SK-N-SH (cell line): ENCODE results near the gene POP4. TPM values are rescaled to one million over a fixed set of nuclear protein-coding genes. Genes with fewer than 3 reads are reported as not detected.

ENCODE experiments used
- CTCF ChIA-PET: fragments of 300-600, 350-600 bp; formaldehyde crosslinking; extraction: SDS; loops from one replicate; lab custom pipeline; 2021; lab: Yijun Ruan, JAX
- POLR2A ChIA-PET: fragments of 350-600 bp; sonication (Branson Sonifier 250); formaldehyde crosslinking; extraction: SDS; loops from one replicate; lab custom pipeline; 2020; ENCODE audit warnings: antibody characterized with exemption, inconsistent platforms; lab: Yijun Ruan, JAX
- DNase-seq: peaks from one replicate; pipeline ENCODE4 v3.0.0; 2012
- H2AFZ ChIP-seq: fragments of 200-600 bp; sonication (generic); 2 replicates; pipeline ENCODE4 v1.8.1; 2016; ENCODE audit warnings: antibody characterized with exemption, mild to moderate bottlenecking, low read depth
- H3F3A ChIP-seq: fragments of 200-600 bp; sonication (generic); replicated peaks from 2 replicates; pipeline ENCODE3; 2016; ENCODE audit warnings: antibody characterized with exemption, mild to moderate bottlenecking; ENCODE audit not compliant: insufficient read depth
- H3K27ac ChIP-seq, 2 experiments: fragments of 200-500 bp in 1 of 2; fragments of 200-600 bp in 1 of 2; sonication (Bioruptor generic) in 1 of 2; sonication (generic), shearing (Covaris generic) in 1 of 2; 2 replicates each; pipeline versions ENCODE4 v1.5.1 to v1.6.1; 2014 to 2016; ENCODE audit warnings: low read depth in 2 of 2, inconsistent platforms in 1 of 2, low read length in 1 of 2, mild to moderate bottlenecking in 1 of 2, mixed read lengths in 1 of 2
- H3K27me3 ChIP-seq: fragments of 200-600 bp; sonication (generic), shearing (Covaris generic); 2 replicates; pipeline ENCODE4 v1.6.1; 2016; ENCODE audit warnings: mixed run types; ENCODE audit not compliant: insufficient read depth
- H3K36me3 ChIP-seq, 2 experiments: fragments of 200-500 bp in 1 of 2; fragments of 200-600 bp in 1 of 2; sonication (Bioruptor generic) in 1 of 2; sonication (generic) in 1 of 2; replicated peaks in 1 of 2; 2 replicates each; pipeline versions ENCODE3 to v1.5.1; 2014 to 2016; ENCODE audit warnings: low read length in 1 of 2, mild to moderate bottlenecking in 1 of 2; ENCODE audit not compliant: insufficient read depth in 2 of 2, control insufficient read depth in 1 of 2
- H3K4me1 ChIP-seq, 2 experiments: fragments of 200-500 bp in 1 of 2; fragments of 200-600 bp in 1 of 2; sonication (Bioruptor generic) in 1 of 2; sonication (generic), shearing (Covaris generic) in 1 of 2; 2 replicates each; pipeline versions ENCODE4 v1.5.1 to v1.6.1; 2014 to 2016; ENCODE audit warnings: low read depth in 1 of 2, low read length in 1 of 2, mixed run types in 1 of 2; ENCODE audit not compliant: insufficient read depth in 2 of 2, control insufficient read depth in 1 of 2
- H3K4me2 ChIP-seq: fragments of 200-600 bp; sonication (generic), shearing (Covaris generic); 2 replicates; pipeline ENCODE4 v1.6.1; 2017; ENCODE audit warnings: mixed run types
- H3K4me3 ChIP-seq, 2 experiments: fragments of 200-500 bp in 1 of 2; fragments of 200-600 bp in 1 of 2; sonication (Bioruptor generic) in 1 of 2; sonication (generic), shearing (Covaris generic) in 1 of 2; 2 replicates each; pipeline versions ENCODE4 v1.5.1 to v1.8.1; 2014 to 2016; ENCODE audit warnings: low read depth in 2 of 2, inconsistent platforms in 1 of 2, low read length in 1 of 2, mild to moderate bottlenecking in 1 of 2, mixed read lengths in 1 of 2, moderate library complexity in 1 of 2
- H3K79me2 ChIP-seq: fragments of 200-600 bp; sonication (generic); 2 replicates; pipeline ENCODE4 v1.8.1; 2017; ENCODE audit warnings: mild to moderate bottlenecking; ENCODE audit not compliant: insufficient read depth
- H3K9ac ChIP-seq: fragments of 200-600 bp; sonication (generic); 2 replicates; pipeline ENCODE4 v1.6.1; 2017; ENCODE audit warnings: mixed run types
- H3K9me2 ChIP-seq: fragments of 200-600 bp; sonication (generic); 2 replicates; pipeline ENCODE4 v1.6.1; 2017; ENCODE audit warnings: mixed run types
- H3K9me3 ChIP-seq: fragments of 200-600 bp; sonication (generic); 2 replicates; pipeline ENCODE4 v1.6.1; 2017; ENCODE audit warnings: mixed run types, mild to moderate bottlenecking, moderate library complexity
- H4K20me1 ChIP-seq: fragments of 200-600 bp; sonication (generic); 2 replicates; pipeline ENCODE4 v1.6.1; 2017; ENCODE audit warnings: mild to moderate bottlenecking, mixed run types; ENCODE audit not compliant: insufficient read depth
- ELF1 ChIP-seq: IDR thresholded peaks from 2 replicates; pipeline ENCODE4 v1.4.0; 2012
- EZH2phosphoT487 ChIP-seq: fragments of 200-600 bp; sonication (generic); IDR thresholded peaks from 2 replicates; pipeline ENCODE4 v1.6.1; 2017; ENCODE audit warnings: low read depth, mixed run types, mild to moderate bottlenecking, antibody characterized with exemption, moderate library complexity, borderline replicate concordance
- FOXM1 ChIP-seq: IDR thresholded peaks from 2 replicates; pipeline ENCODE4 v1.4.0; 2012; ENCODE audit warnings: low read depth, mild to moderate bottlenecking
- GABPA ChIP-seq: IDR thresholded peaks from 2 replicates; pipeline ENCODE4 v1.4.0; 2012; ENCODE audit warnings: low read depth, mild to moderate bottlenecking
- JUND ChIP-seq: IDR thresholded peaks from 2 replicates; pipeline ENCODE4 v1.4.0; 2012
- MEF2A ChIP-seq: IDR thresholded peaks from 2 replicates; pipeline ENCODE4 v1.4.0; 2012; ENCODE audit warnings: low read depth, borderline replicate concordance
- MXI1 ChIP-seq: IDR thresholded peaks from 2 replicates; pipeline ENCODE4 v1.6.1; 2012; ENCODE audit warnings: mild to moderate bottlenecking, low read depth, low read length, improper control_type of control experiment
- NFIC ChIP-seq: IDR thresholded peaks from 2 replicates; pipeline ENCODE4 v1.4.0; 2012; ENCODE audit warnings: borderline replicate concordance
- NRF1 ChIP-seq: IDR thresholded peaks from 2 replicates; pipeline ENCODE4 v1.6.1; 2012; ENCODE audit warnings: low read depth, mild to moderate bottlenecking, low read length
- RAD21 ChIP-seq: IDR thresholded peaks from 2 replicates; pipeline ENCODE4 v1.6.1; 2012; ENCODE audit warnings: mild to moderate bottlenecking, low read length
- RCOR1 ChIP-seq: fragments of 150-350 bp; IDR thresholded peaks from 2 replicates; pipeline ENCODE4 v1.6.1; 2017; ENCODE audit warnings: antibody characterized with exemption, low read length
- RFX5 ChIP-seq: IDR thresholded peaks from 2 replicates; pipeline ENCODE4 v1.6.1; 2012; ENCODE audit warnings: mild to moderate bottlenecking, improper control_type of control experiment, low read length
- RXRA ChIP-seq: IDR thresholded peaks from 2 replicates; pipeline ENCODE4 v1.4.0; 2012; ENCODE audit warnings: low read depth, mild to moderate bottlenecking, borderline replicate concordance
- SIN3A ChIP-seq: IDR thresholded peaks from 2 replicates; pipeline ENCODE4 v1.6.1; 2012; ENCODE audit warnings: low read depth, mild to moderate bottlenecking, low read length, moderate library complexity, borderline replicate concordance
- SMC3 ChIP-seq: IDR thresholded peaks from 2 replicates; pipeline ENCODE4 v1.6.1; 2012; ENCODE audit warnings: low read depth, low read length, improper control_type of control experiment
- TAF1 ChIP-seq: IDR thresholded peaks from 2 replicates; pipeline ENCODE4 v1.6.1; 2012; ENCODE audit warnings: low read depth, mild to moderate bottlenecking, low read length, moderate library complexity, borderline replicate concordance
- TCF12 ChIP-seq: IDR thresholded peaks from 2 replicates; pipeline ENCODE4 v1.4.0; 2012
- YY1 ChIP-seq: IDR thresholded peaks from 2 replicates; pipeline ENCODE4 v1.4.0; 2012; ENCODE audit warnings: low read depth, mild to moderate bottlenecking
- WGBS: methylation state at CpG from one replicate; pipeline ENCODE4 v1.1.6; 2017; ENCODE audit warnings: low lambda C conversion rate; 5-methylcytosine and 5-hydroxymethylcytosine counted together
- polyA plus RNA-seq, 3 experiments: library from polyadenylated mRNA; depleted of rRNA; stranded (reverse); fragments of >200 nt; gene quantifications; 2 replicates each; pipeline ENCODE4 v1.2.3, GENCODE V29; 2012
- TF ChIP-seq, protein P1 (sequence below): fragments of 200-600 bp; sonication (generic); IDR thresholded peaks from 2 replicates; pipeline ENCODE4 v1.6.1; 2017; ENCODE audit warnings: antibody characterized with exemption, mild to moderate bottlenecking, moderate library complexity
- TF ChIP-seq, protein P2 (sequence below): IDR thresholded peaks from 2 replicates; pipeline ENCODE4; 2012
- TF ChIP-seq, protein P3 (sequence below): fragments of 150-350 bp; IDR thresholded peaks from 2 replicates; pipeline ENCODE4 v1.6.1; 2016; ENCODE audit warnings: mild to moderate bottlenecking, low read depth, low read length

Gene POP4
- polyA plus RNA-seq, 1 of the 3 experiments (the other 2 are of a cell fraction) = 75.4 TPM

DNA sequence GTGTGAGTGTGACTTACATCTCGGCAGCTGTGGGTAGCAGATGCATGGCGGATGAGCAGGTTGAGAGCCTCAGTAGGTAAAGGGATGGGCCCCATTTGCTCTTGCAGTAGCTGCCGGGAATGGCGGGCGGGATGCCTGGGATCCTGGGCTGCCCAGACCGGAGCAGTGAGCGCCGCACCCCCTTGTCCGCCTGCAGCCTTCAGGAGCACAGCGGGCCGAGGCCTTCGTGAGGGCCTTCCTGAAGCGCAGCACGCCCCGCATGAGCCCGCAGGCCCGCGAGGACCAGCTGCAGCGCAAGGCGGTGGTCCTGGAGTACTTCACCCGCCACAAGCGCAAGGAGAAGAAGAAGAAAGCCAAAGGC is 4.1 kb downstream of the POP4 start:
- no peak overlapping the region for H3K4me2 ChIP-seq
- DNase-seq = no peak

DNA sequence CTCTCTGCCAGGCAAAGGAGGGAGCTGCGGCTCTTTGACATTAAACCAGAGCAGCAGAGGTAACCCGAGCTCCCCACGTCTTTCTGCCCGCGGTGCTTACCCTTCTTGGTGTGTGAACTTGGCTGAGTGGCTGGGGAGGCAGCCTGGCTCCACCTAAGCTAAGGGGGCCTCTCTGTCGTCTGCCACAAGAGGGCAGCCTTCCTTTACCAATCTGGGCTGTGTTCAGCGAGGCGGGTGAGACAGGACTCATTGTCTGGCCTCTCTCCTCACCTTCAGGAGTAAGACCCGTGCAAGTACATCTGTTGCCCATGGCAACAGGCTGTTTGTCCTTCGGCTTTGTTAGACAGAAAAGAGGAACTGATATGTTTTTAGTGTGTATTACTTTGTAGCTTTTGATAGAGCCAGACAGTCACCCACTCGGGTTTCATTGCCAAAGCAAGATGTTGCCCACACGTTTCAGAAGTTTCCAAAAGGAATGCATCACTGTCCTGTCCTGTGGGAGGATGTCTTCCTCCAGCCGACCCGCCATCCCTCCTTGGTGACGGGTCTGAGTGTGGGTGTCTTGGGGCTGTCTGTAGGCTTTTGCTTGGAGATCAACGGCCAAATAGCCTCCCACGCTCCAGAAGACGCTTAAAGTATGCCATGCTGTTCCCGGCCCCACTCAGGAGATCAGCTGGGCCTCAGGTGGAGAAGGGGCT is 4.6 kb downstream of the POP4 start:
- Histone ChIP-seq H4K20me1 (no peaks in the 10 kb centered on the region), H3K4me2 (no peak overlapping the region), H3K9me2 (no peaks in the 10 kb centered on the region), H3F3A (no peaks in the 10 kb centered on the region)
- DNase-seq = peak; percentile 90
- 40% methylated on average over 18 of the region's 19 CpGs for WGBS
- TF ChIP-seq, protein P1, sequence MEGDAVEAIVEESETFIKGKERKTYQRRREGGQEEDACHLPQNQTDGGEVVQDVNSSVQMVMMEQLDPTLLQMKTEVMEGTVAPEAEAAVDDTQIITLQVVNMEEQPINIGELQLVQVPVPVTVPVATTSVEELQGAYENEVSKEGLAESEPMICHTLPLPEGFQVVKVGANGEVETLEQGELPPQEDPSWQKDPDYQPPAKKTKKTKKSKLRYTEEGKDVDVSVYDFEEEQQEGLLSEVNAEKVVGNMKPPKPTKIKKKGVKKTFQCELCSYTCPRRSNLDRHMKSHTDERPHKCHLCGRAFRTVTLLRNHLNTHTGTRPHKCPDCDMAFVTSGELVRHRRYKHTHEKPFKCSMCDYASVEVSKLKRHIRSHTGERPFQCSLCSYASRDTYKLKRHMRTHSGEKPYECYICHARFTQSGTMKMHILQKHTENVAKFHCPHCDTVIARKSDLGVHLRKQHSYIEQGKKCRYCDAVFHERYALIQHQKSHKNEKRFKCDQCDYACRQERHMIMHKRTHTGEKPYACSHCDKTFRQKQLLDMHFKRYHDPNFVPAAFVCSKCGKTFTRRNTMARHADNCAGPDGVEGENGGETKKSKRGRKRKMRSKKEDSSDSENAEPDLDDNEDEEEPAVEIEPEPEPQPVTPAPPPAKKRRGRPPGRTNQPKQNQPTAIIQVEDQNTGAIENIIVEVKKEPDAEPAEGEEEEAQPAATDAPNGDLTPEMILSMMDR = peak; percentile 87
- peak; percentile 20; the same call in 1 of the 2 replicates for TF ChIP-seq RCOR1
- TF ChIP-seq GABPA = no peak
- peak; percentile 78 for TF ChIP-seq SMC3
- TF ChIP-seq TAF1 = no peak
- TF ChIP-seq RAD21 = peak; percentile 84
- no peak for TF ChIP-seq SIN3A
- TF ChIP-seq, all 33 proteins: peak for 4
- peaks cover 20 to 62% of the 10 kb centered on the region in 2 experiments for H3K36me3 ChIP-seq
- ChIA-PET POLR2A (interaction anchor here (1.9 kb wide), 1 partner anchor 106 kb away, joined by 5 read pairs; no protein-coding TSS in a partner anchor), CTCF (interaction anchor here (0.6 to 6.8 kb wide), 43 partner anchors 9 to 1243 kb away, joined by 3 to 137 read pairs (median 4); partner anchors contain the start of genes C19orf12 and PLEKHF1)
- no peak overlapping the region for H2AFZ ChIP-seq
- peaks cover 14% of the 10 kb centered on the region for H3K79me2 ChIP-seq
- no peak overlapping the region for H3K4me3 ChIP-seq
- H3K4me1 ChIP-seq = peaks cover 0 to 5% of the 10 kb centered on the region in 2 experiments; a peak in 2 of 4 replicates
- no peak overlapping the region for H3K27ac ChIP-seq
- H3K9me3 ChIP-seq = no peaks in the 10 kb centered on the region
- H3K9ac ChIP-seq = no peak overlapping the region
- no peaks in the 10 kb centered on the region for H3K27me3 ChIP-seq

More for the DNA sequence above, 4.1 kb downstream of the POP4 start:
- Histone ChIP-seq H3K9me2 (no peaks in the 10 kb centered on the region), H2AFZ (no peak overlapping the region), H3K9ac (no peak overlapping the region), H3K79me2 (peaks cover 16% of the 10 kb centered on the region), H3K4me1 (peaks cover 0 to 6% of the 10 kb centered on the region in 2 experiments; a peak in 2 of 4 replicates), H3K4me3 (no peak overlapping the region), H4K20me1 (no peaks in the 10 kb centered on the region), H3F3A (no peaks in the 10 kb centered on the region), H3K9me3 (no peaks in the 10 kb centered on the region), H3K27me3 (no peaks in the 10 kb centered on the region), H3K27ac (no peak overlapping the region), H3K36me3 (peaks cover 20 to 56% of the 10 kb centered on the region in 2 experiments)
- POLR2A ChIA-PET = interaction anchor here (1.9 kb wide), 1 partner anchor 106 kb away, joined by 5 read pairs; no protein-coding TSS in a partner anchor
- WGBS = 75% methylated on average over 21 of the region's 22 CpGs
- TF ChIP-seq TCF12 = no peak
- no peak for TF ChIP-seq JUND
- no peak for TF ChIP-seq YY1
- no peak for TF ChIP-seq EZH2phosphoT487
- no peak for TF ChIP-seq MXI1
- TF ChIP-seq, protein P2, sequence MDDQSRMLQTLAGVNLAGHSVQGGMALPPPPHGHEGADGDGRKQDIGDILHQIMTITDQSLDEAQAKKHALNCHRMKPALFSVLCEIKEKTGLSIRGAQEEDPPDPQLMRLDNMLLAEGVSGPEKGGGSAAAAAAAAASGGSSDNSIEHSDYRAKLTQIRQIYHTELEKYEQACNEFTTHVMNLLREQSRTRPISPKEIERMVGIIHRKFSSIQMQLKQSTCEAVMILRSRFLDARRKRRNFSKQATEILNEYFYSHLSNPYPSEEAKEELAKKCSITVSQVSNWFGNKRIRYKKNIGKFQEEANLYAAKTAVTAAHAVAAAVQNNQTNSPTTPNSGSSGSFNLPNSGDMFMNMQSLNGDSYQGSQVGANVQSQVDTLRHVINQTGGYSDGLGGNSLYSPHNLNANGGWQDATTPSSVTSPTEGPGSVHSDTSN = no peak
- no peak for TF ChIP-seq ELF1
- TF ChIP-seq FOXM1 = no peak
- TF ChIP-seq RFX5 = no peak
- TF ChIP-seq, protein P3, sequence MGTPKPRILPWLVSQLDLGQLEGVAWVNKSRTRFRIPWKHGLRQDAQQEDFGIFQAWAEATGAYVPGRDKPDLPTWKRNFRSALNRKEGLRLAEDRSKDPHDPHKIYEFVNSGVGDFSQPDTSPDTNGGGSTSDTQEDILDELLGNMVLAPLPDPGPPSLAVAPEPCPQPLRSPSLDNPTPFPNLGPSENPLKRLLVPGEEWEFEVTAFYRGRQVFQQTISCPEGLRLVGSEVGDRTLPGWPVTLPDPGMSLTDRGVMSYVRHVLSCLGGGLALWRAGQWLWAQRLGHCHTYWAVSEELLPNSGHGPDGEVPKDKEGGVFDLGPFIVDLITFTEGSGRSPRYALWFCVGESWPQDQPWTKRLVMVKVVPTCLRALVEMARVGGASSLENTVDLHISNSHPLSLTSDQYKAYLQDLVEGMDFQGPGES = no peak
- no peak for TF ChIP-seq MEF2A
- no peak for TF ChIP-seq SIN3A
- TF ChIP-seq NFIC = no peak
- TF ChIP-seq RXRA = no peak
- no peak for TF ChIP-seq NRF1
- CTCF ChIA-PET = interaction anchor here (0.6 to 6.8 kb wide), 36 partner anchors 9 to 1244 kb away, joined by 3 to 137 read pairs (median 6); partner anchors contain the start of genes C19orf12 and PLEKHF1
